ENCODE results near the gene OR6B1.

DNA sequence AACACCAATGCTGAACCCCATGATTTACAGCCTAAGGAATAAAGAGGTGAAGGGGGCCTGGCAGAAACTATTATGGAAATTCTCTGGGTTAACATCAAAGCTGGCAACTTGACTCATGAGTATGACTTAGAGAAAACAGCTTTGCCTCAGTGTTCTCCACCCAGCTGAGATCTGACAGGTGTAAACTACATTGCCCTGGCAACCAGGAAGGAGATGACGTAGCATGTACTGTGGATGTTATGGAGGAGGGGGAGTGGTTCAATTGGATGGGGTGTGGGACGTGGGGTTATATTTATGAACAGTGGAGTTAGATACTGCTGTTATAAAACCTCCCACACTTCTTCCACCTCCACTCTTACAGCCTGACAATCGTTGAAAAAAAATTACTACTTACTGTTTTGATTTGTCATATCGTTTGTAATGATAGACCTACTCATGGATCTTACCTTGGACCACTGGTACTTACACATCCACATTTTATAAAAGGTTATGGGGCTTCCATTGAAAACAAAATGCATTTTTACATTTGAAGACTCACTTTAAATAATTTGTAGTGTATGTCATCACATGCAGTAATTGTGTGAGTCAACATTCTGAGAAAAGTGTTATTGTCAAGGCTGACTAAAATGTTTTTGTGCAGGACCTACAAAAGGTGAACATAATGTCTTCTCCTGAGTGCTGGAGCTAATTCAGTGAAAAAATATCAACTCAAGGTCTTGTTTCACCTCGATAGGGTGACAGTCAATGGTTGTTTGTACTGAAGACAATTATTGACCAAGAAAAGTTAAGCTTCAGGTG is 39.1 kb upstream of the OR6B1 start:
- TF ChIP-seq, protein P1, sequence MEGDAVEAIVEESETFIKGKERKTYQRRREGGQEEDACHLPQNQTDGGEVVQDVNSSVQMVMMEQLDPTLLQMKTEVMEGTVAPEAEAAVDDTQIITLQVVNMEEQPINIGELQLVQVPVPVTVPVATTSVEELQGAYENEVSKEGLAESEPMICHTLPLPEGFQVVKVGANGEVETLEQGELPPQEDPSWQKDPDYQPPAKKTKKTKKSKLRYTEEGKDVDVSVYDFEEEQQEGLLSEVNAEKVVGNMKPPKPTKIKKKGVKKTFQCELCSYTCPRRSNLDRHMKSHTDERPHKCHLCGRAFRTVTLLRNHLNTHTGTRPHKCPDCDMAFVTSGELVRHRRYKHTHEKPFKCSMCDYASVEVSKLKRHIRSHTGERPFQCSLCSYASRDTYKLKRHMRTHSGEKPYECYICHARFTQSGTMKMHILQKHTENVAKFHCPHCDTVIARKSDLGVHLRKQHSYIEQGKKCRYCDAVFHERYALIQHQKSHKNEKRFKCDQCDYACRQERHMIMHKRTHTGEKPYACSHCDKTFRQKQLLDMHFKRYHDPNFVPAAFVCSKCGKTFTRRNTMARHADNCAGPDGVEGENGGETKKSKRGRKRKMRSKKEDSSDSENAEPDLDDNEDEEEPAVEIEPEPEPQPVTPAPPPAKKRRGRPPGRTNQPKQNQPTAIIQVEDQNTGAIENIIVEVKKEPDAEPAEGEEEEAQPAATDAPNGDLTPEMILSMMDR (IDR thresholded peaks at IDR 0.05) = no peak
- no peak for TF ChIP-seq POLR2A (IDR thresholded peaks at IDR 0.05)

Data from esophagus squamous epithelium (tissue), 4 donors.